ENCODE results near the gene MAP3K5.
"Not testable (repeated sequence)": the region's sequence is repeated elsewhere in the genome, so short reads cannot be mapped to it uniquely, and the experiment has no call there.

Gene MAP3K5

GRCh38 chr6:136699358-136699757, 92.9 kb downstream of the MAP3K5 start:
- in situ Hi-C loops (cut with HindIII; ENCODE audit: low sequenced_read_pairs), result no loop called here
- TF ChIP-seq CTCF (IDR thresholded peaks at IDR 0.05; ENCODE audit: low read depth, low read length), result no peak
- DNase-seq (ENCODE audit: low read depth, low spot score), result no peak
- no peak overlapping the region for H3K4me3 ChIP-seq (ENCODE audit: low read depth, low read length)

GRCh38 chr6:136696783-136697364, 95.4 kb downstream of the MAP3K5 start:
- in situ Hi-C loops (cut with HindIII; ENCODE audit: low sequenced_read_pairs), result no loop called here
- DNase-seq (ENCODE audit: low read depth, low spot score), result no peak
- no peak for TF ChIP-seq CTCF (IDR thresholded peaks at IDR 0.05; ENCODE audit: low read depth, low read length)
- no peak overlapping the region for H3K4me3 ChIP-seq (ENCODE audit: low read depth, low read length)

- TF ChIP-seq CTCF (IDR thresholded peaks at IDR 0.05; ENCODE audit: low read depth, low read length), result no peak
- no peak overlapping the region for H3K4me3 ChIP-seq (ENCODE audit: low read depth, low read length)
- in situ Hi-C loops (cut with HindIII; ENCODE audit: low sequenced_read_pairs), result no loop called here
- no peak for DNase-seq (ENCODE audit: low read depth, low spot score)
Measured at GRCh38 chr6:136696238-136696637, 96.0 kb downstream of the MAP3K5 start.

- TF ChIP-seq CTCF (IDR thresholded peaks at IDR 0.05; ENCODE audit: low read depth, low read length), result no peak
- in situ Hi-C loops (cut with HindIII; ENCODE audit: low sequenced_read_pairs), result no loop called here
- H3K4me3 ChIP-seq (ENCODE audit: low read depth, low read length), result no peak overlapping the region
- no peak for DNase-seq (ENCODE audit: low read depth, low spot score)
Measured at GRCh38 chr6:136695412-136695811, 96.9 kb downstream of the MAP3K5 start.

GRCh38 chr6:136693090-136693489, 99.2 kb downstream of the MAP3K5 start:
- in situ Hi-C loops (cut with HindIII; ENCODE audit: low sequenced_read_pairs), result no loop called here
- no peak for DNase-seq (ENCODE audit: low read depth, low spot score)
- H3K4me3 ChIP-seq (ENCODE audit: low read depth, low read length), result no peak overlapping the region
- TF ChIP-seq CTCF (IDR thresholded peaks at IDR 0.05; ENCODE audit: low read depth, low read length), result no peak

- DNase-seq (ENCODE audit: low read depth, low spot score); in situ Hi-C loops (cut with HindIII; ENCODE audit: low sequenced_read_pairs); H3K4me3 ChIP-seq (ENCODE audit: low read depth, low read length): not testable (repeated sequence)
Measured at GRCh38 chr6:136687894-136688293, 104.4 kb downstream of the MAP3K5 start.

GRCh38 chr6:136685540-136686108, 106.7 kb downstream of the MAP3K5 start:
- peak; percentile 12 for DNase-seq (ENCODE audit: low read depth, low spot score)
- no peak overlapping the region for H3K4me3 ChIP-seq (ENCODE audit: low read depth, low read length)
- in situ Hi-C loops (cut with HindIII; ENCODE audit: low sequenced_read_pairs), result no loop called here

More at GRCh38 chr6:136685540-136686108, 106.7 kb downstream of the MAP3K5 start:
- TF ChIP-seq CTCF (IDR thresholded peaks at IDR 0.05; ENCODE audit: low read depth, low read length), result no peak
